CD8-positive, alpha-beta memory T cell (primary cell): Measurements from ENCODE around the gene RLF. TPM values are rescaled to one million over a fixed set of nuclear protein-coding genes. Genes with fewer than 3 reads are reported as not detected.
"Not testable (repeated sequence)": the region's sequence is repeated elsewhere in the genome, so short reads cannot be mapped to it uniquely, and the experiment has no call there.

Experiments used
- CTCF ChIA-PET: fragments of 350-600 bp; sonication (Branson Sonifier 250); formaldehyde crosslinking; loops from one replicate; lab custom pipeline; 2021; ENCODE audit warnings: antibody characterized with exemption; lab: Charles Lee
- POLR2A ChIA-PET: fragments of 350-600 bp; sonication (Branson Sonifier 250); formaldehyde crosslinking; loops from one replicate; lab custom pipeline; 2021; ENCODE audit warnings: antibody characterized with exemption; lab: Charles Lee
- DNase-seq, 5 donors: peaks; one replicate each; pipeline versions ENCODE4 v3.0.0 to v3.0.0-alpha.2; 2020 to 2022; ENCODE audit warnings: mixed read lengths in 1 of 5
- H3K27ac ChIP-seq: one replicate; pipeline ENCODE4 v1.7.0; 2013; ENCODE audit warnings: low read depth, mild to moderate bottlenecking, low read length, moderate library complexity
- H3K27me3 ChIP-seq: 2 replicates; pipeline ENCODE4 v1.7.0; 2013; ENCODE audit warnings: low read length, mild to moderate bottlenecking; ENCODE audit not compliant: insufficient read depth, poor library complexity, severe bottlenecking
- H3K36me3 ChIP-seq: 2 replicates; pipeline ENCODE4 v1.7.0; 2013; ENCODE audit warnings: mild to moderate bottlenecking, low read length, moderate library complexity; ENCODE audit not compliant: insufficient read depth
- H3K4me1 ChIP-seq: 2 replicates; pipeline ENCODE4 v1.7.0; 2013; ENCODE audit warnings: mild to moderate bottlenecking, low read length, moderate library complexity; ENCODE audit not compliant: insufficient read depth
- H3K4me3 ChIP-seq: 2 replicates; pipeline ENCODE4 v1.7.0; 2013; ENCODE audit warnings: mild to moderate bottlenecking, low read length
- H3K9me3 ChIP-seq: 2 replicates; pipeline ENCODE4 v1.7.0; 2013; ENCODE audit warnings: mild to moderate bottlenecking, low read length
- H3K27ac Mint-ChIP-seq, 8 donors: one replicate each; pipeline ENCODE4 v1.8.0; 2020 to 2021; ENCODE audit warnings: mixed read lengths in 8 of 8, mild to moderate bottlenecking in 6 of 8, inconsistent platforms in 3 of 8, moderate library complexity in 3 of 8
- H3K27me3 Mint-ChIP-seq, 2 donors: one replicate each; pipeline ENCODE4 v1.8.0; 2020 to 2021; ENCODE audit warnings: mixed read lengths in 2 of 2, mild to moderate bottlenecking in 1 of 2, moderate library complexity in 1 of 2
- H3K36me3 Mint-ChIP-seq, 3 donors: one replicate each; pipeline ENCODE4 v1.8.0; 2020 to 2021; ENCODE audit warnings: mixed read lengths in 3 of 3, inconsistent platforms in 1 of 3, mild to moderate bottlenecking in 1 of 3
- H3K4me1 Mint-ChIP-seq, 3 donors: one replicate each; pipeline ENCODE4 v1.8.0; 2020 to 2021; ENCODE audit warnings: mixed read lengths in 3 of 3, inconsistent platforms in 1 of 3, mild to moderate bottlenecking in 1 of 3
- H3K4me3 Mint-ChIP-seq, 7 donors: one replicate each; pipeline ENCODE4 v1.8.0; 2020 to 2021; ENCODE audit warnings: mixed read lengths in 7 of 7, mild to moderate bottlenecking in 6 of 7, moderate library complexity in 4 of 7, inconsistent platforms in 2 of 7
- H3K9me3 Mint-ChIP-seq, 5 donors: one replicate each; pipeline ENCODE4 v1.8.0; 2020 to 2022; ENCODE audit warnings: mixed read lengths in 5 of 5, mild to moderate bottlenecking in 3 of 5, moderate library complexity in 2 of 5, inconsistent platforms in 1 of 5
- polyA plus RNA-seq: library from polyadenylated mRNA; unstranded; fragments of 300-500 nt; fragmentation: Illumina TruSeq; gene quantifications from one replicate; pipeline ENCODE4 v1.2.3, GENCODE V29; 2021
- total RNA-seq, 2 experiments: library from RNA; stranded (reverse); gene quantifications; one replicate each; pipeline ENCODE4 v1.2.3, GENCODE V29; 2021

The RLF gene
- total and polyA plus RNA-seq, 3 experiments from 2014 or later, result 9.4 to 14.0 (median 13.6) TPM

DNA sequence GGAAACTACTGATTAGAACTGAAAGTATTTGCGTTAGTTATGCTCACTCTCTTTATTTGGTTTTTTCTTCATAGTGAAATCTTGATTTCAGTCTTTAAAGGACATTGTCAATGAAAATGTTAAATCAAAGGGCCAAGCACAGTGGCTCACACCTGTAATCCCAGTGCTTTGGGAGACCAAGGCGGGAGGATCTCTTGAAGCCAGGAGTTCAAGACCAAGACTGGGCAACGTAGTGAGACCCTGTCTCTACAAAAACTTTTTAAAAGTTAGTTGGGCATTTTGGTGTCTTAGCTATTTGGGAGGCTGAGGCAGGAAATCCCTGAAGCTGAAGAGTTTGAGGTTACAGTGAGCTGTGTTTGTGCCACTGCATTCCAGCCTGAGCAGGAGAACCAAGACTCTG is 13.6 kb downstream of the RLF start:
- POLR2A ChIA-PET, result interaction anchor here (0.6 kb wide), 1 partner anchor 12 kb away, joined by 4 read pairs; no protein-coding TSS in a partner anchor

DNA sequence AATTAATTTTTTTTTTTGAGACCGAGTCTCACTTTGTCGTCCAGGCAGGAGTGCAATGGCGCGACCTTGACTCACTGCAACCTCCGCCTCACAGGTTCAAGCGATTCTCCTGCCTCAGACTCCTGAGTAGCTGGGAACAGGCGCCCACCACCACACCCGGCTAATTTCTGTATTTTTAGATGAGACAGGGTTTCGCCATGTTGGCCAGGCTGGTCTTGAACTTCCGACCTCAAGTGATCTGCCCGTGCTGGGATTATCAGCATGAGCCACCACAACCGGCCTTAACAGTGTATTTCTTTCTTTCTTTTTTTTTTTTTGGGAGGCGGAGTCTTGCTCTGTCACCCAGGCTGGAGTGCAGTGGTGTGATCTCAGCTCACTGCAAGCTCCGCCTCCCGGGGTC is 15.8 kb downstream of the RLF start:
- H3K9me3 ChIP-seq, H3K4me3 ChIP-seq, H3K36me3 Mint-ChIP-seq, H3K9me3 Mint-ChIP-seq, DNase-seq, H3K4me3 Mint-ChIP-seq, H3K27ac Mint-ChIP-seq, CTCF ChIA-PET, H3K36me3 ChIP-seq, POLR2A ChIA-PET, H3K27me3 ChIP-seq, H3K27me3 Mint-ChIP-seq, H3K27ac ChIP-seq: not testable (repeated sequence)
- peaks cover 49 to 85% (median 77%) of the 10 kb centered on the region in 3 donors for H3K4me1 Mint-ChIP-seq
- peaks cover 12% of the 10 kb centered on the region for H3K4me1 ChIP-seq

More for the DNA sequence above, 13.6 kb downstream of the RLF start:
- H3K27ac Mint-ChIP-seq, result peak overlapping the region in 3 of 8 donors; percentile 1 to 73 (median 20)
- Histone ChIP-seq H3K4me3 (no peak overlapping the region), H3K4me1 (peaks cover 28% of the 10 kb centered on the region), H3K36me3 (no peaks in the 10 kb centered on the region), H3K27me3 (no peaks in the 10 kb centered on the region), H3K27ac (no peak overlapping the region), H3K9me3 (no peaks in the 10 kb centered on the region)
- DNase-seq, result no peak
- H3K36me3 Mint-ChIP-seq, result peaks cover 3 to 7% (median 3%) of the 10 kb centered on the region in 3 donors
- peak overlapping the region in 2 of 7 donors; percentile 8 to 71 for H3K4me3 Mint-ChIP-seq
- no peaks in the 10 kb centered on the region for H3K27me3 Mint-ChIP-seq
- no peaks in the 10 kb centered on the region for H3K9me3 Mint-ChIP-seq
- CTCF ChIA-PET, result no interaction called here
- peaks cover 48 to 83% (median 71%) of the 10 kb centered on the region in 3 donors for H3K4me1 Mint-ChIP-seq

DNA sequence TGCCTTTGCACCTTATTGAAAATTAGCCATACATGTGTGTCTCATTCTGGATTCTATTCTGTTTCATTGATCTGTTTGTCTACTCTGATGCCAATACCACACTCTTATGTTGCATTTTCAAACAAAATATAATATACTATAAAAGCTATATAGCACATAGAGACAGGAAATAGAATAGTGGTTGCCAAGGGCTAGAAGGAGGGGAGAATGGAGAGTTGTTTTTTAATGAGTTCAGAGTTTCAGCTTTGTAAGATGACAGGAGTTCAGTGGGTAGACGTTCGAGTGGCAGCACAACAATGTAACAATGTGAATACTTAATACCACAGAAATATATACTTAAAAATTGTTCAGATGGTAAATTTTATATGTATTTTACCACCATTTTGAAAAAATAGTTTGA is 17.0 kb downstream of the RLF start:
- Mint-ChIP-seq H3K27ac (peak overlapping the region in 3 of 8 donors; percentile 8 to 54 (median 13)), H3K9me3 (no peaks in the 10 kb centered on the region), H3K4me1 (peaks cover 55 to 88% (median 81%) of the 10 kb centered on the region in 3 donors), H3K4me3 (peak overlapping the region in 2 of 7 donors; percentile 3 to 8), H3K36me3 (peaks cover 3 to 5% (median 3%) of the 10 kb centered on the region in 3 donors), H3K27me3 (no peaks in the 10 kb centered on the region)
- Histone ChIP-seq H3K27ac (no peak overlapping the region), H3K36me3 (no peaks in the 10 kb centered on the region), H3K9me3 (no peaks in the 10 kb centered on the region), H3K4me3 (no peak overlapping the region), H3K27me3 (no peaks in the 10 kb centered on the region), H3K4me1 (peaks cover 19% of the 10 kb centered on the region)
- CTCF ChIA-PET, result interaction anchor here (0.9 to 1.4 kb wide), 2 partner anchors 25 to 79 kb away, joined by 3 read pairs; no protein-coding TSS in a partner anchor
- no peak for DNase-seq
- POLR2A ChIA-PET, result no interaction called here

DNA sequence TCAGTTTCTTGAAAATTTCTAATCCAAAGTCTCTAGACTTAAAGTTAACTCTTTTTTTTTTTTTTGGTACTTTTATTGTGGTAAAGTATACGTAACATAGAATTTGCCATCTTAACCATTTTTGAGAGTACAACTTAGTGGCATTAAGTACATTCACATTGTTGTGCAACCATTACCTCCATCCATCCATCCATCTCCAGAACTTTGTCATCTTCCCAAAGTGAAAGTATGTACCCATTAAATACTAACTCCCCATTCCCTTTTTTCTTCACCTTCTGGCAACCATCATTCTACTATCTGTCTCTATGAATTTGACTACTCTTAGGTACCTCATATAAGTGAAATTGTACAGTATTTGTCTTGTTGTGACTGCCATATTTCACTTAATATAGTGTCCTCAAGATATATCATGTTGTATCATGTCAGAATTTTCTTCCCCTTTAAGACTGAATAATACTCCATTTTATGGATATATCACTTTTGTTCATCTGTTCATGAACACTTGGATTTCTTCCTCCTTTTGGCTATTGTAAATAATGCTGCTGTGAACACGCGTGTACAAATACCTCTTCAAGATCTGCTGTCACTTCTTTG is 18.4 kb downstream of the RLF start:
- Histone ChIP-seq H3K4me3 (no peak overlapping the region), H3K4me1 (peaks cover 21% of the 10 kb centered on the region), H3K36me3 (no peaks in the 10 kb centered on the region), H3K9me3 (no peaks in the 10 kb centered on the region), H3K27me3 (no peaks in the 10 kb centered on the region), H3K27ac (no peak overlapping the region)
- H3K27me3 Mint-ChIP-seq, result no peaks in the 10 kb centered on the region
- H3K4me3 Mint-ChIP-seq, result no peak overlapping the region
- CTCF ChIA-PET, result no interaction called here
- DNase-seq, result no peak
- H3K36me3 Mint-ChIP-seq, result peaks cover 3 to 5% (median 3%) of the 10 kb centered on the region in 3 donors
- POLR2A ChIA-PET, result no interaction called here
- H3K4me1 Mint-ChIP-seq, result peaks cover 61 to 90% (median 87%) of the 10 kb centered on the region in 3 donors
- H3K9me3 Mint-ChIP-seq, result no peaks in the 10 kb centered on the region
- H3K27ac Mint-ChIP-seq, result peak overlapping the region in 1 of 8 donors; percentile 30

DNA sequence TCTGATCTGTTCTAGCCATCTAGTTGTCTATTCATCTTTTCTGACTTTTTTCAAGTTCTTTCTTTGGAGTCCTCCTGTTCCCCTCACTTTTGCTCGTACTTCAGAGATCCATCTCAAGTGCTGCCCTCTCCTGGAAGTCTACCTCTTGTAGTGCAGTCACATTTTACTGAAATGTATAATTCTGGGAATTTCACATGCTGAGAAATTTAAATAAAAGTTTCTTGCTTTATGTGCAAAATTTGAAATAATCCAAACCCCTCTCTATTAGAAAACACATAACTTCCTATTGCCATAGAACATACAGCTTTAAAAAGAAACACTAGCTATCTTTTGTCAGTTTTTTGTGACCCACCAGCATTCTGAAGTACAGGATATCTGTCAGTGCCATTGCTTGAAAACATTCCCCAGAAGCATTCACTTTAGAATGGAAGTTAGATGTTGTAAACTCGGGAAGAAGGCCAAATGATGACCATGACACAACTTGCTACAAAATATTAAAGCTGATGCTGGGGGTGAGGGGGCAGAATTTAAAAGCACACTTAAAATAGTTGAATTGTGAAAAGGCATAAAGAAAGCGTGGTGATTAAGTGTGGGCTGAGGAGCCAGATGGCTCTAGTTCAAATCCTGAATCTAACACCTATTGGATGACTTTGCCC is 22.0 kb downstream of the RLF start:
- peak overlapping the region in 6 of 8 donors; percentile 10 to 85 (median 24) for H3K27ac Mint-ChIP-seq
- H3K36me3 Mint-ChIP-seq, result peaks cover 0 to 2% (median 1%) of the 10 kb centered on the region in 3 donors
- H3K27ac ChIP-seq, result no peak overlapping the region
- DNase-seq, result peak in 1 of 5 donors; percentile 16
- H3K9me3 Mint-ChIP-seq, result no peaks in the 10 kb centered on the region
- peak overlapping the region in 1 of 7 donors; percentile 49 for H3K4me3 Mint-ChIP-seq
- H3K4me1 ChIP-seq, result peaks cover 32% of the 10 kb centered on the region
- H3K9me3 ChIP-seq, result no peaks in the 10 kb centered on the region
- POLR2A ChIA-PET, result interaction anchor here (0.7 kb wide), 1 partner anchor 257 kb away, joined by 4 read pairs; no protein-coding TSS in a partner anchor
- no peak overlapping the region for H3K4me3 ChIP-seq
- CTCF ChIA-PET, result interaction anchor here (1.2 kb wide), 1 partner anchor 13 kb away, joined by 3 read pairs; no protein-coding TSS in a partner anchor
- H3K36me3 ChIP-seq, result no peaks in the 10 kb centered on the region
- no peaks in the 10 kb centered on the region for H3K27me3 ChIP-seq
- H3K4me1 Mint-ChIP-seq, result peaks cover 58 to 83% (median 81%) of the 10 kb centered on the region in 3 donors
- H3K27me3 Mint-ChIP-seq, result no peaks in the 10 kb centered on the region

DNA sequence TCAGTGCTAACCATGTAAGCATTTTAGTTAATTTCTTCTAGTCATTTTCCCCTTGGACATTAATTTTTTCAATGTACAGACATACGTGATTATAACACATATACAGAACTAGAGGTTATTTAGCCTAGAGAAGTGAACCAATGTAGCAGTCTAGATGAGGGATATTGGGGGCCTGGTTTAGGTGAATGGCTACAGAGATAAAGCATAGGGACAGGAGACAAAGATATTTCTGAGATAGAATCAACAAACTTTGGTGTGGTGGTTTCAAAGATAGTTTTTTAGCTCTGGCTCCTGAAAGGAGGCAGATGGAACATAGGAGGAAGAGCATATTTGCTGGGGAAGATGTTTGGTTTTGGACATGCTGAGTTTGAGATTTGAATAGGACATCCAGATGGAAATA is 23.0 kb downstream of the RLF start:
- Mint-ChIP-seq H3K4me3 (no peak overlapping the region), H3K4me1 (peaks cover 57 to 82% (median 81%) of the 10 kb centered on the region in 3 donors), H3K36me3 (peaks cover 0 to 7% (median 5%) of the 10 kb centered on the region in 3 donors), H3K27me3 (no peaks in the 10 kb centered on the region), H3K27ac (peak overlapping the region in 5 of 8 donors; percentile 1 to 68 (median 5)), H3K9me3 (no peaks in the 10 kb centered on the region)
- Histone ChIP-seq H3K36me3 (peaks cover 2% of the 10 kb centered on the region), H3K4me1 (peaks cover 32% of the 10 kb centered on the region), H3K27me3 (no peaks in the 10 kb centered on the region), H3K27ac (no peak overlapping the region), H3K9me3 (no peaks in the 10 kb centered on the region), H3K4me3 (no peak overlapping the region)
- no peak for DNase-seq
- POLR2A ChIA-PET, result no interaction called here
- CTCF ChIA-PET, result no interaction called here

DNA sequence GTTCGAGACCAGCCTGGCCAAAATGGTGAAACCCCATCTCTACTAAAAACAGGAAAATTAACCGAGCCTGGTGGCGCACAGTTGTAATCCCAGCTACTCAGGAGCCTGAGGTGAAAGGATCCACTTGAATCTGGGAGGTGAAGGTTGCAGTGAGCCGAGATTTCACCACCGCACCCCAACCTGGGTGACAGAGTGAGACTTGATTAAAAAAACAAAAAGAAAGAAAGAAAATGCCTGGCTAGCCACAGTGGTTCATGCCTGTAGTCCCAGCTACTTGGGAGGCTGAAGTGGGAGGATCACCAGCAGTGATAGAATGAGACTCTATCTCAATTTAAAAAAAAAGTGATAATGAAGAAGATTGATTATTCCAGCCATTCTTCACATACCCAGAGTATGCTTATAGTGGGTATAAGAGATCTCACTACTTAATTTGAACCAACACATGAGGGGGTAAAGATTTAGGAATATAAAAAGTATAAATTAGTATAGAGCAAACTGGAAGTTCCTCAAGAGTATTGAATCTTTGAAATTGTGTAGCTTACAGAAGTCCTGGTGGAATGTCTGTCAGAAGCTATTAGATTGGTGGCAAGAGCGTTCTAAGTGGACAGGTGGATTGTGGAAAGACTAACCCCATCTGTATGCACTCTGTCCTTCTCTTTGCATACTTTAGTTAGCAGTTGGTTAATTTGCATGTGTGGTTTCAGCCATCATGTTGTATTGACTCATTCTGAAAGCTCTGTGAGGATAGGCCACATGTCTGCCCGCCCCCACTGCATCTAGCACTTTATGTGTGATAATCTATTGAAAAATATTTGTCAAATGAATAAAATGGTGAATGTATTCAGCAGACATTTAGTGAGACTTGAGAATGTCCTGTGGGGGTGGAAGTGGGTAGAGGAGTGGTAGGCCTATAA is 25.0 kb downstream of the RLF start:
- DNase-seq, result peak in 1 of 5 donors; percentile 20
- H3K9me3 Mint-ChIP-seq, result no peaks in the 10 kb centered on the region
- no peak overlapping the region for H3K27ac ChIP-seq
- POLR2A ChIA-PET, result interaction anchor here (0.6 to 1.0 kb wide), 2 partner anchors 16 to 69 kb away, joined by 3 to 5 read pairs; no protein-coding TSS in a partner anchor
- H3K36me3 Mint-ChIP-seq, result peaks cover 0 to 26% (median 6%) of the 10 kb centered on the region in 3 donors
- no peaks in the 10 kb centered on the region for H3K9me3 ChIP-seq
- peak overlapping the region in 7 of 8 donors; percentile 40 to 85 (median 52) for H3K27ac Mint-ChIP-seq
- H3K4me3 ChIP-seq, result no peak overlapping the region
- no peaks in the 10 kb centered on the region for H3K27me3 ChIP-seq
- H3K4me1 Mint-ChIP-seq, result peaks cover 41 to 72% (median 69%) of the 10 kb centered on the region in 3 donors
- peaks cover 32% of the 10 kb centered on the region for H3K4me1 ChIP-seq
- CTCF ChIA-PET, result interaction anchor here (0.7 to 1.9 kb wide), 3 partner anchors 12 to 40 kb away, joined by 3 to 7 read pairs (median 6); no protein-coding TSS in a partner anchor
- H3K4me3 Mint-ChIP-seq, result peak overlapping the region in 4 of 7 donors; percentile 22 to 42 (median 31)
- no peaks in the 10 kb centered on the region for H3K27me3 Mint-ChIP-seq
- H3K36me3 ChIP-seq, result peaks cover 21% of the 10 kb centered on the region
